Ishikawa (cell line): ENCODE measurements around the gene PRSS33.

Experiments
- CEBPB ChIP-seq: IDR thresholded peaks from 2 replicates; pipeline ENCODE4 v1.6.1; 2012
- CREB1 ChIP-seq: IDR thresholded peaks from 2 replicates; pipeline ENCODE4 v1.6.1; 2012; ENCODE audit warnings: low read depth
- EGR1 ChIP-seq: IDR thresholded peaks from 2 replicates; pipeline ENCODE4 v1.6.1; 2012
- EP300 ChIP-seq: IDR thresholded peaks from 2 replicates; pipeline ENCODE4 v1.6.1; 2012; ENCODE audit warnings: borderline replicate concordance
- FOXM1 ChIP-seq: IDR thresholded peaks from 2 replicates; pipeline ENCODE4 v1.6.1; 2012; ENCODE audit warnings: low read depth, borderline replicate concordance
- NFIC ChIP-seq: IDR thresholded peaks from 2 replicates; pipeline ENCODE4 v1.6.1; 2012
- RAD21 ChIP-seq: IDR thresholded peaks from 2 replicates; pipeline ENCODE4 v1.6.1; 2012; ENCODE audit warnings: low read depth
- TAF1 ChIP-seq: IDR thresholded peaks from 2 replicates; pipeline ENCODE4 v1.6.1; 2012; ENCODE audit warnings: low read depth, mild to moderate bottlenecking
- TCF12 ChIP-seq: IDR thresholded peaks from 2 replicates; pipeline ENCODE4 v1.6.1; 2012; ENCODE audit warnings: low read depth
- TEAD4 ChIP-seq: IDR thresholded peaks from 2 replicates; pipeline ENCODE4 v1.6.1; 2012
- YY1 ChIP-seq: IDR thresholded peaks from 2 replicates; pipeline ENCODE4 v1.6.1; 2012; ENCODE audit warnings: low read depth
- ZBTB7A ChIP-seq: IDR thresholded peaks from 2 replicates; pipeline ENCODE4 v1.6.1; 2012; ENCODE audit warnings: low read depth
- TF ChIP-seq, protein P1 (sequence below): IDR thresholded peaks from 2 replicates; pipeline ENCODE4 v1.6.1; 2012
- TF ChIP-seq, protein P2 (sequence below): IDR thresholded peaks from 2 replicates; pipeline ENCODE4 v1.6.1; 2012
- TF ChIP-seq, protein P3 (sequence below): IDR thresholded peaks from 2 replicates; pipeline ENCODE4 v1.6.1; 2012; ENCODE audit warnings: low read depth, mild to moderate bottlenecking

The PRSS33 gene

DNA sequence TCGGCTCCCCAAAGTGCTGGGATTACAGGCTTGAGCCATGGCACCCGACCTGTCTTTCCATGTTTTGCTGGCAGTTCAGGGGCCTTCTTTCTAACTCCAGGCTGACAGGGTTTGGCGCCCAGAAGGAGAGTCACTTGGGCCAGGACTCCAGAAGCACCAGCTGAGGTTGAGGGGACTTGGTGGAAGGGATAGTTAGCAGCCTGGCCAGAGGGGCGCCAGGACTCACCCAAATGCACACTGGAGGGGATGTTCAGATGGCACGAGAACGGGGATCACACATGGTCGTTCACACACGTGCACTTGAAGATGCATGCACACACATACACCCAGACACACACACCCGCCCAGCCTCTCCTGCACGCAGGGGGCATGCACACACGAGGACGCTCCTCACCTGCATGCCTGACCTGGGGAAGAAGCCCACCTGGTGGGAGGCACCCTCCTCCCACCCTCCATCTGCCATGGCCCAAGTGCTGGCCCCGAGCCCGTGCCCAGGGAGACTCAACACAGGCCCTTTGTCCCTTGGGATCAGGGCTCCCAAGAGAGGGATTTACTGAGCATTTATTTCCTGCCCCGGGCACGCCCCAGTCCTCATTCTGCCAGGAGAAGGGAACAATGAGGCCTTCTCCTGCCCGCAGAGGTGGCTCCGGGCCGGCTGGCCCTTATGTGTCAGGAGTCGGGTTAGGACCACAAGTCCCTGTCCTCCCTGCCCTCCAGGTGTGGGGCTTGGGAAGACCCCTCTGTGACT, 27.4 kb upstream of the PRSS33 start:
- TF ChIP-seq TCF12 (no peak), CEBPB (no peak), NFIC (no peak), RAD21 (no peak), FOXM1 (no peak), CREB1 (no peak)
- TF ChIP-seq, protein P1, sequence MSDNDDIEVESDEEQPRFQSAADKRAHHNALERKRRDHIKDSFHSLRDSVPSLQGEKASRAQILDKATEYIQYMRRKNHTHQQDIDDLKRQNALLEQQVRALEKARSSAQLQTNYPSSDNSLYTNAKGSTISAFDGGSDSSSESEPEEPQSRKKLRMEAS, result no peak
- TF ChIP-seq, protein P2, sequence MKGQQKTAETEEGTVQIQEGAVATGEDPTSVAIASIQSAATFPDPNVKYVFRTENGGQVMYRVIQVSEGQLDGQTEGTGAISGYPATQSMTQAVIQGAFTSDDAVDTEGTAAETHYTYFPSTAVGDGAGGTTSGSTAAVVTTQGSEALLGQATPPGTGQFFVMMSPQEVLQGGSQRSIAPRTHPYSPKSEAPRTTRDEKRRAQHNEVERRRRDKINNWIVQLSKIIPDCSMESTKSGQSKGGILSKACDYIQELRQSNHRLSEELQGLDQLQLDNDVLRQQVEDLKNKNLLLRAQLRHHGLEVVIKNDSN, result no peak

DNA sequence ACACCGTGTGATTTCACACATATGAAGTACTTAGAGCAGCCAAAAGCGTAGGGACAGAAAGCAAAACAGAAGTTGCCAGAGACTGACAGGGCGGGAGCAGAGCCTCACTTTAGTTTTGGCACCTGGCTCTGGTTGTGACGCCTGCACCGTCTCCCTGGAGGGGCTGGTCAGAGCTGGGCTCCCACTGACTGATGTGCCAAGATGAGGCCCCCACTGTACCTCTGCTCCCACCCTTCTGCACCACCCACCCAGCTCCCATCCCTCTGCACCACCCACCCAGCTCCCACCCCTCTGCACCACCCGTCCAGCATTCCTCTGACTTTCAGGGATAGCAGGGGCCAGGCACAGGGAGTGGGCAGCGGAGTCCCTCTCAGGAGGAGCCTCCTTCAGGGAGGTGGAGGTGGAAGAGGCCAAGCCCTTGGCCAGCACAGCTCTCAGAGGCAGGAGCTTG, 26.4 kb upstream of the PRSS33 start:
- TF ChIP-seq, protein P2, result no peak
- TF ChIP-seq, protein P1, result no peak
- TF ChIP-seq ZBTB7A (no peak), TCF12 (no peak), FOXM1 (no peak), NFIC (no peak), CREB1 (no peak), EGR1 (no peak), EP300 (no peak), CEBPB (no peak), RAD21 (no peak), YY1 (no peak), TAF1 (no peak), TEAD4 (no peak)
- TF ChIP-seq, protein P3, sequence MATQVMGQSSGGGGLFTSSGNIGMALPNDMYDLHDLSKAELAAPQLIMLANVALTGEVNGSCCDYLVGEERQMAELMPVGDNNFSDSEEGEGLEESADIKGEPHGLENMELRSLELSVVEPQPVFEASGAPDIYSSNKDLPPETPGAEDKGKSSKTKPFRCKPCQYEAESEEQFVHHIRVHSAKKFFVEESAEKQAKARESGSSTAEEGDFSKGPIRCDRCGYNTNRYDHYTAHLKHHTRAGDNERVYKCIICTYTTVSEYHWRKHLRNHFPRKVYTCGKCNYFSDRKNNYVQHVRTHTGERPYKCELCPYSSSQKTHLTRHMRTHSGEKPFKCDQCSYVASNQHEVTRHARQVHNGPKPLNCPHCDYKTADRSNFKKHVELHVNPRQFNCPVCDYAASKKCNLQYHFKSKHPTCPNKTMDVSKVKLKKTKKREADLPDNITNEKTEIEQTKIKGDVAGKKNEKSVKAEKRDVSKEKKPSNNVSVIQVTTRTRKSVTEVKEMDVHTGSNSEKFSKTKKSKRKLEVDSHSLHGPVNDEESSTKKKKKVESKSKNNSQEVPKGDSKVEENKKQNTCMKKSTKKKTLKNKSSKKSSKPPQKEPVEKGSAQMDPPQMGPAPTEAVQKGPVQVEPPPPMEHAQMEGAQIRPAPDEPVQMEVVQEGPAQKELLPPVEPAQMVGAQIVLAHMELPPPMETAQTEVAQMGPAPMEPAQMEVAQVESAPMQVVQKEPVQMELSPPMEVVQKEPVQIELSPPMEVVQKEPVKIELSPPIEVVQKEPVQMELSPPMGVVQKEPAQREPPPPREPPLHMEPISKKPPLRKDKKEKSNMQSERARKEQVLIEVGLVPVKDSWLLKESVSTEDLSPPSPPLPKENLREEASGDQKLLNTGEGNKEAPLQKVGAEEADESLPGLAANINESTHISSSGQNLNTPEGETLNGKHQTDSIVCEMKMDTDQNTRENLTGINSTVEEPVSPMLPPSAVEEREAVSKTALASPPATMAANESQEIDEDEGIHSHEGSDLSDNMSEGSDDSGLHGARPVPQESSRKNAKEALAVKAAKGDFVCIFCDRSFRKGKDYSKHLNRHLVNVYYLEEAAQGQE, result no peak

DNA sequence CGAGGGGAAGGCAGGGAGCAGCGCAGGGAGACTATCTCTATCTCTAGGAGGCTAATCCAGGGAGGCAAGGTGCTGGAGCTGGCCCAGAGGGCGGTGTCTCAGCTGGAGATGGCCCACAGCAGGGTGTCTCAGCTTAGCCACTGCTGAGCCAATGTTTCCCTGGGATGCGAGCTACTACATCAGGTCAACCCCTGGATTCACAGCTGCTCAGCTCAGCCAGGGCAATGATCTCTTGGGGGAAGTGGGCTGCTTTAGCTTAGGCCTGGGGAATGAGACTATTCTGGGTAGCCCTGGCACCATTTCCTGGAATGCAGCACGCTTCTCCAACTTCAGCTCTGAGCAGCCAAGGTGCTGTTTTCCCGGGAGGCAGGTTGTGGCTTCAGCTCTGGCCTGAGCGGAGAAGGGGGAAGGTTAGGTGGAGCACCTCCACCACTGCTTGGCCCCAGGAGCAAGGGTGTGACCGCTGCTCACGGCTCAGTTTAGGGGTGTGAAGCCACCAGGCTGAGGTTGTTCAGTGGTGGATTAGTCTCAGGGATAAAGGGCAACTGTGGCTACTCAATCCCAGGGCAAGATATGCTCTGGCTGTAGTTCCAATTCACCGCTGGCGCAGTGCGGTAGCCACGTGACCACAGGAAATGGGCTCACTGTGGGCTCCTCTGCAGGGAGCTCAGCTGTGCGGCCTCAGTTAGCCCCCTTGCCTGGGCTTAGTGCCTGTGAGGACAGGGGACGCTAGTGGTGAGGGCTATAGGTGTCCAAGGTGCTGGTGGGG, 24.5 kb upstream of the PRSS33 start:
- TF ChIP-seq TEAD4 (no peak), ZBTB7A (no peak), FOXM1 (no peak), NFIC (no peak), CREB1 (no peak), EGR1 (no peak)
- TF ChIP-seq, protein P2, result peak; percentile 34; the same call in 1 of the 2 replicates
- TF ChIP-seq, protein P3, result no peak

DNA sequence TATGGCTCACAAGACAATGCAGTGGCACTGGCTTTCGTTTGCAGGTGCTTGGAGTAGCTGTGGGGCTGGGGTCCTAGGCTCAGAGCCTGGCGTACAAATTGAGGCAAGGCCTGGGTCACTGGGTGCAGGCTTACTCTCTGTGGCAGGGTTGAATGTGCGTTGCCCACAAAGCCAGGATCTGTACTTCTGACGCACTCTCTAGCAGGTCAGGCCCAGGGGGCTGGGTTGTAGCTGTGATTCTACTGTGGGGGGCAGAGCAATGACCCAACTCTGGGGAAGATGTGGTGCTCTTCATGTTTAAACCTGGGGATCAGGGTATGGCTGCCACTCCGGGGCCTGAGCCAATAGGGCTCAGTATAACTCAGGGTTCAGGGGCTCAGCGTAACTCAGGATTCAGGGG, 23.3 kb upstream of the PRSS33 start:
- TF ChIP-seq NFIC, result no peak
- TF ChIP-seq TEAD4, result no peak
- no peak for TF ChIP-seq RAD21
- no peak for TF ChIP-seq FOXM1
- no peak for TF ChIP-seq YY1
- no peak for TF ChIP-seq CREB1
- no peak for TF ChIP-seq ZBTB7A
- TF ChIP-seq CEBPB, result no peak
- TF ChIP-seq, protein P2, result no peak
- TF ChIP-seq TCF12, result no peak
- TF ChIP-seq, protein P3, result no peak
- TF ChIP-seq EGR1, result no peak
- TF ChIP-seq, protein P1, result no peak
- no peak for TF ChIP-seq EP300
- TF ChIP-seq TAF1, result no peak
